Suprapubic skin (tissue), 4 donors: ENCODE measurements around the gene COL4A5.

Experiments
- POLR2A ChIP-seq, 2 donors: fragments of 450-650 bp; IDR thresholded peaks; one replicate each; pipeline ENCODE4 v1.6.1; 2017; ENCODE audit warnings: antibody characterized with exemption in 2 of 2, mild to moderate bottlenecking in 2 of 2, moderate library complexity in 2 of 2
- POLR2AphosphoS5 ChIP-seq, 3 donors: sonication (generic); formaldehyde crosslinking; IDR thresholded peaks; one replicate each; pipeline ENCODE4 v1.6.1; 2017; ENCODE audit warnings: antibody characterized with exemption in 3 of 3
- TF ChIP-seq, protein P1 (sequence below), 2 donors: fragments of 200-600 bp in 1 of 2; fragments of 450-650 bp in 1 of 2; sonication (generic) in 1 of 2; IDR thresholded peaks; one replicate each; pipeline ENCODE4 v1.5.1; 2016 to 2019; ENCODE audit warnings: antibody characterized with exemption in 2 of 2, mild to moderate bottlenecking in 1 of 2, moderate library complexity in 1 of 2

DNA sequence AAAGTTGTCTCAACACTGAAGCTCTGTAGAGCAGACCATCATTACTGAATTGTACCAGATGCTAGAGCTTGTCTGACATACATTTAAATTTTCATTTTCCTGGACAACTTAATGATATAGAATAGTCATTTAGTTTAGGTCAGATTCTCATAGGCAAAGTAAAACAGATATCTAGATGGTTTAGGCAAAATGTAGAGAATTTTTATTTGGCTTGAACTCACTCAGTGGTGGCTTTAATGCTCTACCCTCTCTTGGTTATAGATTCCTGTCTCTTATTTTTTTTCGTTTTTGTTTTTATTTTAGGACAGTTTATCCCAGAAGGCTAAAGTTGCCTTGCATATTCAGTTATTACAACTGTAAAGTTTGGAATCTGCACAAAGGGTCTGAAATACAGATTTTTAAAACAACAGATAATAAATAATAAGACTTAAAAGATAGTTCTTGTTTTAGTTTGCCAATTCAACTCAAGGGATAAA, 300.7 kb downstream of the COL4A5 start:
- TF ChIP-seq, protein P1, sequence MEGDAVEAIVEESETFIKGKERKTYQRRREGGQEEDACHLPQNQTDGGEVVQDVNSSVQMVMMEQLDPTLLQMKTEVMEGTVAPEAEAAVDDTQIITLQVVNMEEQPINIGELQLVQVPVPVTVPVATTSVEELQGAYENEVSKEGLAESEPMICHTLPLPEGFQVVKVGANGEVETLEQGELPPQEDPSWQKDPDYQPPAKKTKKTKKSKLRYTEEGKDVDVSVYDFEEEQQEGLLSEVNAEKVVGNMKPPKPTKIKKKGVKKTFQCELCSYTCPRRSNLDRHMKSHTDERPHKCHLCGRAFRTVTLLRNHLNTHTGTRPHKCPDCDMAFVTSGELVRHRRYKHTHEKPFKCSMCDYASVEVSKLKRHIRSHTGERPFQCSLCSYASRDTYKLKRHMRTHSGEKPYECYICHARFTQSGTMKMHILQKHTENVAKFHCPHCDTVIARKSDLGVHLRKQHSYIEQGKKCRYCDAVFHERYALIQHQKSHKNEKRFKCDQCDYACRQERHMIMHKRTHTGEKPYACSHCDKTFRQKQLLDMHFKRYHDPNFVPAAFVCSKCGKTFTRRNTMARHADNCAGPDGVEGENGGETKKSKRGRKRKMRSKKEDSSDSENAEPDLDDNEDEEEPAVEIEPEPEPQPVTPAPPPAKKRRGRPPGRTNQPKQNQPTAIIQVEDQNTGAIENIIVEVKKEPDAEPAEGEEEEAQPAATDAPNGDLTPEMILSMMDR (IDR thresholded peaks at IDR 0.05): no peak
- TF ChIP-seq POLR2AphosphoS5 (IDR thresholded peaks at IDR 0.05) (no peak), POLR2A (IDR thresholded peaks at IDR 0.05) (no peak)
